MCF 10A (cell line): ENCODE data around the gene ALG11. TPM values are rescaled to one million over a fixed set of nuclear protein-coding genes. Genes with fewer than 3 reads are reported as not detected.

ENCODE experiments used
- BruUV-seq: library from RNA; stranded (reverse); fragments of 400-500 nt; replicated peaks from 2 replicates; lab custom pipeline; 2021; lab: Mats Ljungman, UMichigan
- CTCF ChIA-PET: fragments of 300-600 bp; sonication (Branson Sonifier 250); formaldehyde crosslinking; extraction: SDS; loops from one replicate; lab custom pipeline; 2021; ENCODE audit warnings: antibody characterized with exemption, inconsistent platforms; lab: Yijun Ruan, JAX
- POLR2A ChIA-PET: fragments of 300-600, 350-650 bp; sonication (Branson Sonifier 250); formaldehyde crosslinking; extraction: SDS; loops from one replicate; lab custom pipeline; 2020; ENCODE audit warnings: antibody characterized with exemption, inconsistent platforms; lab: Yijun Ruan, JAX
- DNase-seq: peaks from one replicate; pipeline ENCODE4 v3.0.0-alpha.2; 2018; ENCODE audit not compliant: unreplicated experiment
- H3K27ac Mint-ChIP-seq: one replicate; pipeline ENCODE4 v1.8.0; 2022; ENCODE audit warnings: mild to moderate bottlenecking, low read depth, mixed read lengths; ENCODE audit not compliant: unreplicated experiment
- H3K27me3 Mint-ChIP-seq: one replicate; pipeline ENCODE4 v1.8.0; 2022; ENCODE audit warnings: mixed read lengths; ENCODE audit not compliant: insufficient read depth, unreplicated experiment
- H3K36me3 Mint-ChIP-seq: one replicate; pipeline ENCODE4 v1.8.0; 2022; ENCODE audit warnings: mild to moderate bottlenecking, moderate library complexity, mixed read lengths; ENCODE audit not compliant: insufficient read depth, unreplicated experiment
- H3K4me1 Mint-ChIP-seq: one replicate; pipeline ENCODE4 v1.8.0; 2022; ENCODE audit warnings: mixed read lengths; ENCODE audit not compliant: insufficient read depth, unreplicated experiment
- H3K4me3 Mint-ChIP-seq: one replicate; pipeline ENCODE4 v1.8.0; 2022; ENCODE audit warnings: mild to moderate bottlenecking, moderate library complexity, mixed read lengths; ENCODE audit not compliant: unreplicated experiment
- H3K9me3 Mint-ChIP-seq: one replicate; pipeline ENCODE4 v1.8.0; 2022; ENCODE audit warnings: mixed read lengths; ENCODE audit not compliant: unreplicated experiment
- intact Hi-C: fragments of 100-400 bp; cut with micrococcal nuclease; formaldehyde crosslinking; loops from 2 replicates; pipeline ENCODE4 v1.14.1; 2022
- total RNA-seq: library from RNA; stranded (reverse); gene quantifications from 2 replicates; pipeline ENCODE4 v1.2.3, GENCODE V29; 2022
- TF ChIP-seq, protein P1 (sequence below): fragments of 200-600 bp; IDR thresholded peaks from one replicate; pipeline ENCODE4 v1.8.0; 2022; ENCODE audit warnings: antibody characterized with exemption, mild to moderate bottlenecking; ENCODE audit not compliant: unreplicated experiment

Gene ALG11
- total RNA-seq, 1 experiment from 2014 or later = 33.3 TPM

DNA sequence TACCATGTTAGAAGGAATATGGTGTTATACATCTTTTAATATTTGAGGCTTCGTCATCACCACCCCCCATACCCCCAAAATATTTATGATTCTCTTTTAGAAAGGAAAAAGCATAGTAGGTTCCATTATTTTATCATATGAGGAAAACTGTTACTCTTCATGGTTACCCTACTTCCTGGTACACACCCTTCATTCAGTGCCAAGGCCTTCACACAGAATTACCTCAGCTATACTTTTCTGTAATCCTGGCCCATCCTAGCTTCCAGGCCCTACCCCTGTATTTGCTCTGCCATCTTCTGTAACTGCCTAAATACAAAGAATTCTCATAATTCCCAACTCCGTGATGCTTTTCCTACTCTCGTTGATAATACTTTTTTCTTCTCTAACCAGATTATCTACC lies 8.0 kb downstream of the ALG11 start:
- Mint-ChIP-seq H3K27ac (no peak overlapping the region), H3K36me3 (peaks cover 76% of the 10 kb centered on the region), H3K9me3 (no peaks in the 10 kb centered on the region), H3K4me1 (peaks cover 3% of the 10 kb centered on the region), H3K4me3 (no peak overlapping the region), H3K27me3 (no peaks in the 10 kb centered on the region)
- POLR2A ChIA-PET = interaction anchor here (1.4 kb wide), 1 partner anchor 8 kb away, joined by 5 read pairs; the partner anchor contains the start of gene ALG11
- intact Hi-C loops = no loop called here
- BruUV-seq = no TSS peak
- CTCF ChIA-PET = no interaction called here
- TF ChIP-seq, protein P1, sequence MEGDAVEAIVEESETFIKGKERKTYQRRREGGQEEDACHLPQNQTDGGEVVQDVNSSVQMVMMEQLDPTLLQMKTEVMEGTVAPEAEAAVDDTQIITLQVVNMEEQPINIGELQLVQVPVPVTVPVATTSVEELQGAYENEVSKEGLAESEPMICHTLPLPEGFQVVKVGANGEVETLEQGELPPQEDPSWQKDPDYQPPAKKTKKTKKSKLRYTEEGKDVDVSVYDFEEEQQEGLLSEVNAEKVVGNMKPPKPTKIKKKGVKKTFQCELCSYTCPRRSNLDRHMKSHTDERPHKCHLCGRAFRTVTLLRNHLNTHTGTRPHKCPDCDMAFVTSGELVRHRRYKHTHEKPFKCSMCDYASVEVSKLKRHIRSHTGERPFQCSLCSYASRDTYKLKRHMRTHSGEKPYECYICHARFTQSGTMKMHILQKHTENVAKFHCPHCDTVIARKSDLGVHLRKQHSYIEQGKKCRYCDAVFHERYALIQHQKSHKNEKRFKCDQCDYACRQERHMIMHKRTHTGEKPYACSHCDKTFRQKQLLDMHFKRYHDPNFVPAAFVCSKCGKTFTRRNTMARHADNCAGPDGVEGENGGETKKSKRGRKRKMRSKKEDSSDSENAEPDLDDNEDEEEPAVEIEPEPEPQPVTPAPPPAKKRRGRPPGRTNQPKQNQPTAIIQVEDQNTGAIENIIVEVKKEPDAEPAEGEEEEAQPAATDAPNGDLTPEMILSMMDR = no peak
- no peak for DNase-seq

DNA sequence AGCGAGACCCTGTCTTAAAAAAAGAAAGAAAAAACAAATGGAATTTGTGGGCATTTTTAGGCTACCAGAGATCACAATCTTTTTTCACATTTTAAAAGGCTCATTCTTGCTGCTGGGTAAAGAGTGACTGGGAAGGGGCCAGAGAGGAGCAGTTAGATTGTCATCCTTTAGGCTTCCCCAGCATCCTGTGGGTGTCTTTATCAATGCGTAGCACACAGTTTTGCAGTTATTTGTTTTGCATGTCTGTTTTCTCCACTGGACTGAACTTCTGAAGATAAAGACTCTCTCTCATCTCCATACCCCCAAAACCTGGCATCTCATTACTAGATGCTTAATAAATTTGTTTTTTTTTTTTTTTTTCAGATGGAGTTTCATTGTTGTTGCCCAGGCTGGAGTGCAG lies 10.2 kb downstream of the ALG11 start:
- H3K36me3 Mint-ChIP-seq = peaks cover 72% of the 10 kb centered on the region
- H3K27ac Mint-ChIP-seq = no peak overlapping the region

DNA sequence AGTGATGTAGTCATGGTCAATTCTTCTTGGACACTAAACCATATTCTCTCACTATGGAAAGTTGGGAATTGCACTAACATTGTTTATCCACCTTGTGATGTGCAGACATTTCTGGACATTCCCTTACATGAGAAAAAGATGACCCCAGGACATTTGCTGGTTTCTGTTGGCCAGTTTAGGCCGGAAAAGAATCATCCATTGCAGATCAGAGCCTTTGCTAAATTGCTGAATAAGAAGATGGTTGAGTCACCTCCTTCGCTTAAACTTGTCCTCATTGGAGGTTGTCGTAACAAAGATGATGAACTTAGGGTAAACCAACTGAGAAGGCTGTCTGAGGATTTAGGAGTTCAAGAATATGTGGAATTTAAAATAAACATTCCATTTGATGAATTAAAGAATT lies 12.3 kb downstream of the ALG11 start, which contains the start of gene UTP14C:
Gene UTP14C (plus strand): TSS at position 211 of the 400 bp plus-strand sequence. CDS start 4,114 bp downstream, outside the sequence.
- ChIA-PET POLR2A (no interaction called here), CTCF (interaction anchor here (0.5 to 1.1 kb wide), 2 partner anchors 13 to 23 kb away, joined by 3 read pairs; no protein-coding TSS in a partner anchor)
- DNase-seq = no peak
- Mint-ChIP-seq H3K36me3 (peaks cover 64% of the 10 kb centered on the region), H3K27ac (no peak within 1 kb of the TSS), H3K4me1 (peaks cover 28% of the 10 kb centered on the region), H3K4me3 (no peak within 1 kb of the TSS), H3K27me3 (no peaks in the 10 kb centered on the region), H3K9me3 (peaks cover 12% of the 10 kb centered on the region)
- BruUV-seq = no TSS peak
- TF ChIP-seq, protein P1 = no peak
- intact Hi-C loops = no loop called here

More for the DNA sequence above, 10.2 kb downstream of the ALG11 start:
- Mint-ChIP-seq H3K9me3 (peaks cover 6% of the 10 kb centered on the region), H3K4me3 (no peak overlapping the region), H3K4me1 (peaks cover 23% of the 10 kb centered on the region), H3K27me3 (no peaks in the 10 kb centered on the region)
- intact Hi-C loops = no loop called here
- no TSS peak for BruUV-seq
- DNase-seq = no peak
- TF ChIP-seq, protein P1 = no peak
- CTCF ChIA-PET = no interaction called here
- POLR2A ChIA-PET = interaction anchor here (0.8 kb wide), 1 partner anchor 10 kb away, joined by 3 read pairs; the partner anchor contains the start of gene ALG11

DNA sequence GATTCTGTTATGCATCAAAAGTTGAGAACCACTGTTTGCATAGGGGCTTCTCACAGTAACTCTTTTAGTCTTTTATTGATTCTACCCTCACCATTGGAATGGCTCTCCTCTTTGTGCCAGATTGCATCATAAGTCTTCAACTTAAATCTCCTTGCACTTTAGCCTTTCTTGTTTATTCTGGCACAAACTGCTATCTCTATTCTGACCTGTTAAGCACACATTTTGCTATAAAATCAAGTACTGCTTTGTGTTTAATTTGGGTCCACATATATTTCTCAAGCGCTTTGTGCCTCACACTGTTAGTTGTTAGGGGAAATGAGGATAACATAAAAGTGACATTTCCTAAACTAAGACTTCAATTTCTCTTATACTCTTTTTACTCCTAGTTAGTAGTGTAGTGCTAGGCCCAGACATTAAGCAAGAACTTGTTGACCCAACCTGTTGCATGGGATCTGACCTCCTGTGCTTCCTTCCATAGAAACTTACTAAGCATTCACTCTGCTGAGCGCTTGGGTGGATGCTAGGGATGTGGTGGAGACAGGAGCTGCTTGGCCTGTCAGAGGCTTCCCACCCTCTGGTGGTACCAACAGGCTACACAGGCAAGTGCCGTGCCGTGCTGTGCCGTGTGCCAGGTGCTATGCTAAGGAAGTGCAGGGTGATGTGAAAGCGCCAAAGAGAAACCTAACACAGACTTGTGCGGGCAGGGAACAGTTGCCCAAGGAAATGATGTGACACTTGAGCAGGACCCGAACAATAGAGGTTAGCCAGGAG lies 13.5 kb downstream of the ALG11 start:
- peaks cover 61% of the 10 kb centered on the region for H3K36me3 Mint-ChIP-seq

More for the DNA sequence above, 13.5 kb downstream of the ALG11 start:
- intact Hi-C loops = no loop called here
- Mint-ChIP-seq H3K4me1 (peaks cover 32% of the 10 kb centered on the region), H3K27me3 (no peaks in the 10 kb centered on the region), H3K27ac (no peak overlapping the region), H3K4me3 (no peak overlapping the region), H3K9me3 (peaks cover 13% of the 10 kb centered on the region)
- TF ChIP-seq, protein P1 = no peak
- ChIA-PET POLR2A (interaction anchor here (2.9 kb wide), 1 partner anchor 13 kb away, joined by 12 read pairs; the partner anchor contains the start of gene ALG11), CTCF (no interaction called here)
- no peak for DNase-seq
- BruUV-seq = no TSS peak
